Stimulated activated CD8-positive, alpha-beta memory T cell treated with anti-CD3 and anti-CD28 coated beads, Interleukin-12 subunit alpha, Interleukin-12 subunit beta, amount 100 ng/mL, for 1 hour (primary cell): ENCODE measurements around the gene STXBP5L.
"Not testable (repeated sequence)": the region's sequence is repeated elsewhere in the genome, so short reads cannot be mapped to it uniquely, and the experiment has no call there.

Experiments used
- DNase-seq: peaks from one replicate; pipeline ENCODE4 v3.0.0-alpha.2; 2020; ENCODE audit warnings: low read depth

STXBP5L gene

DNA sequence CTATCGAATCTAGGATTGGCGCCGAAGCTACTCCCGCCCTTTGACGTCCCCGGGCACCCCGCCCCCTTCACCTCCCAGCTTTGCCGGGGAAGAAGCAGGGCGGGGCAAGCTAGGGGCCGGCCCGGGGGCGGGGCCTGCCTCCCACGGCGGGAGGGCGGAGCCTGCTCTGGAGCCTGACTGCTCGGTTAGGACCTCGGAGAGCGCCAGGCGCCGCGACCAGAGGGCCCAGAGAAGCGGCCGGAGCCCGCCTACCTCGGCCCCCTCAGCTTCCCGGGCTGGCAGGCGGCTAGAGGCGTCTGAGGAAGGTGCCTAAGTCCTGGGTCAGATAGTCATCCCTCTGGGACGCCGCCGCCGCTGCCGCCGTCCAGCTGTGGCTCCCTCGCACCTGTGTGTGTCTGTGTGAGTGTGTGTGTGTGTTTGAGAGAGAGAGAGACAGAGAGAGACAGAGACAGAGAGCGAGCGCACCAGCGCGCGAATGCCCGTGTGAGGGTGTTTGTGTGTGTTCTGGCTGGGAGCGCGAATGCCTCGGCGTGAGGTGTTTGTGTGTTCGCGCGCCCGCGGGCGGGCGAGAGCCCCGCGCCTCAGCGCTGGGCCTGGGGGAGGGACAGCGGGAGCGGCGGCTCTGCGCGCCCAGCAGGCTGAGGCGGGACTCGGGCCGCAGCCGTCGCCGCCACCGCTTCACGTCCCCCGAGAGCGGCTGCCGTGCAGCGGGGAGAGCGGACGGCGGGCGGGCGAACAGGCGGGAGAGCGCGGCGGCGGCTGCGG, at the start of gene STXBP5L:
TSS of gene STXBP5L (plus strand) at position 176 of the 765 bp plus-strand sequence. CDS start 1,374 bp downstream, outside the sequence.
- DNase-seq, result no peak

GRCh38 chr3:120858521-120858920, 49.5 kb upstream of the STXBP5L start:
- no peak for DNase-seq

- no peak for DNase-seq
These were observed 43.5 kb upstream of the STXBP5L start for GRCh38 chr3:120864541-120864940.

GRCh38 chr3:120875507-120875906, 32.5 kb upstream of the STXBP5L start:
- no peak for DNase-seq

GRCh38 chr3:120875989-120876388, 32.0 kb upstream of the STXBP5L start:
- no peak for DNase-seq

DNA sequence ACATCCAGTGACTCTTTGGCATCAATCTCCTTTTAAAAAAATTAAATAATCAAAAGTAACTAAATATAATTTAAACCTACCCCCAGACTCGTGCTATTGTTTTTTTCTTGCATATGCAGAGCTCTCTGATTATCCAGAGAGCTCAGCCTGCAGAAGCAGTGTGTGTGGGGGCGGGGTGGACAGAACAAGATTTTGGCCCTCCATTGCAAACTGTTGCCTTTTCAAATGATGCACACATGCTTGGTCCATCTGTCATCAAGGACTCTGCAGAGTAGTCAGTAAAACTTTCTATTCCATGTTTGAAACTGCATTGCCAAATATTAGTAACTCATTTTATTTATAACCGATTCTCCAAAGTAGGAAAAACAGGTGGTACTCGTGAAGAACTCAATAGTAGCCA, 28.6 kb upstream of the STXBP5L start:
- no peak for DNase-seq

- DNase-seq, result no peak
These were observed 15.1 kb upstream of the STXBP5L start for GRCh38 chr3:120892921-120893320.

DNA sequence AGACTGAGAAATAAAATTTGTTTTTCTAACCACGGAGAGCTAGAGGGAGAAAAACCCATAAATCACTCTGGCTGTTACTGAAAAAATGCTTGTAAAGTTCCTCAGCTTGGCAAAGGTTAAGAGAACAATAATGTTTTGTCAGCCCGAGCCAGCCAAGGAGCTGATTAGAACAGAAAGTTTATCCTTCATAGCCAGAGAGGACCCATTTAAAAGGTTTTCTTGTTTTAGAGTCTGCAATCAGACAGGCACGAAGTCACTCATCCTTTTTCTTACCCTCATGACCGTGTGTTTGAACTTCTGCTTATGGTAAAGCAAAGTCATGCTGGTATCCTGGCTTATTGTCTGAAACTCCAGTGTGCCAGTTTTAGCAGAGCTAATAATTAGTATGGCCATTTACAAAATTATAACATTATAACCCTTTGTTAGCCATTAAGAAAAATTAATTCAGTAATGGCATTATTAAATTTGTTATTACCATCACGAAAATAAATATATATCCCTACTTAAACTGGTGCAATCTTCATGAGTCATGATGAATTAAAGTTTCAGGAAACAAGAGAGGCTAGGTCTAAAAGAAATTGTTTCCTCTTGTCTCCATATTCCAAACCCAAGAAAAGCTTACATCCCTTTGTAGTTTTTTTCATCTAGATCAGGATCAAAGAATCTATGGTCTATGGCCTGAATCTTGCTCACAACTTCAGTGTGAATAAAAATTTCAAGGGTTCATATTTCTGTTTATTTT, 13.5 kb upstream of the STXBP5L start:
- no peak for DNase-seq

DNA sequence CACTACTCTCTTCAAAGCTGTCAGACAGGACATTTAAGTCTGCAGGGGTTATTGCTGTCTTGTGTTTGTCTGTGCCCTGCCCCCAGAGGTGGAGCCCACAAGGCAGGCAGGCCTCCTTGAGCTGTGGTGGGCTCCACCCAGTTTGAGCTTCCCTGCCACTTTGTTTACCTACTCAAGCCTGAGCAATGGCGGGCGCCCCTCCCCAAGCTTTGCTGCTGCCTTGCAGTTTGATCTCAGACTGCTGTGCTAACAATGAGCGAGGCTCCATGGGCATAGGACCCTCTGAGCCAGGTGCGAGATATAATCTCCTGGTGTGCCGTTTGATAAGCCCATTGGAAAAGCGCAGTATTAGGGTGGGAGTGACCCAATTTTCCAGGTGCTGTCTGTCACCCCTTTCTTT, 6.3 kb upstream of the STXBP5L start:
- DNase-seq, result not testable (repeated sequence)

- no peak for DNase-seq
These were observed 4.8 kb upstream of the STXBP5L start for GRCh38 chr3:120903221-120903620.

- DNase-seq, result no peak
These were observed 361 bp upstream of the STXBP5L start for GRCh38 chr3:120907659-120908029.

DNA sequence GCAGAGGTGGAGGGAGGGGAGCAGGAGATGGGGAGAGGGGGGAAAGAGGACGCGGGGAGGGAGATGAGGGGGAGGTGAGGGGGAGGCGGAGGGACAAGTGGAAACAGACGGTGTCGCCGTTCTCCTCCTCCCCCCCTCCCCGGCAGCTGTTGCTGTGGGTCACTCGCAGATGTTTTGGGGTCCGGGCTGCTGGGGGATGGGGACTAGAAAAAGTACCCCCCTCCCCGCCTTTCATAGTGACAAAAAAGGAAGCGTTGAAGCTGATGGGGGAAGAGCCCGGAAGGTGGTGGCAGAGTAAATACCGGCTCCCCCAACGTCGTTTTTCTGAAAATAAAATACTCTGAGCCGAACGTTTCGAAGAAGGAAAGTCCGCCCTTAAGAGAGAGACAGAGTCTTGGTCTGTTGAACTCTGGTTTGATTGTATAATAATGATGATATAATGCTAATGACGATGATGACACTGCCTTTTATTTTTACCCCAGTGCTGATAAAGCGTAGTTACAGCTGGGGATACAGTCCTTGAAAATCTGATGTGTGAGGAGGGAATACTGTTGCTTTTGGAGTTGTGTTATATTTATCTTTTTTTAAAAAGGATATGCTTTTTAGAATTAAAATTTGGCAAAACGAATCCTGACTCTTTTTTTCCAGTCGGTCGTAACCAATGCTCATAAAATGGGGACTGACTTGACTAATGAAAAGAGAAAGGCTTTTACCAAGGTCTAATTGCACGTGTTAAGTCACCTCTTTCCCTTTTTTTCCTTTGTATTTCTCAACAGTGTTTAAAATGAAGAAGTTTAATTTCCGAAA, 993 bp downstream of the STXBP5L start:
- DNase-seq, result no peak

DNA sequence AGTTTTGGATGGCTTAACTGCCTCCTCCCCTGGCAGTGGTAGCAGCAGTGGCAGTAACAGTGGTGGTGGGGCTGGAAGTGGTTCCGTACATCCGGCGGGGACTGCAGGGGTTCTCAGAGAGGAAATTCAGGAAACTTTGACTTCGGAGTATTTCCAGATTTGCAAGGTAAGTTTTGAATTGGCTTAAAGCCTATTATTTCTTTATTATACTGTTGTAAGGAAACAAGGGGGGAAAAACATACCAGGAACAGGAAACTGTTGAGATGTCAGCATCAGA, 1.5 kb downstream of the STXBP5L start:
- DNase-seq, result no peak

GRCh38 chr3:120926146-120926545, 18.1 kb downstream of the STXBP5L start:
- no peak for DNase-seq

GRCh38 chr3:120928991-120929390, 21.0 kb downstream of the STXBP5L start:
- DNase-seq, result no peak

GRCh38 chr3:120931593-120931992, 23.6 kb downstream of the STXBP5L start:
- DNase-seq, result no peak

DNA sequence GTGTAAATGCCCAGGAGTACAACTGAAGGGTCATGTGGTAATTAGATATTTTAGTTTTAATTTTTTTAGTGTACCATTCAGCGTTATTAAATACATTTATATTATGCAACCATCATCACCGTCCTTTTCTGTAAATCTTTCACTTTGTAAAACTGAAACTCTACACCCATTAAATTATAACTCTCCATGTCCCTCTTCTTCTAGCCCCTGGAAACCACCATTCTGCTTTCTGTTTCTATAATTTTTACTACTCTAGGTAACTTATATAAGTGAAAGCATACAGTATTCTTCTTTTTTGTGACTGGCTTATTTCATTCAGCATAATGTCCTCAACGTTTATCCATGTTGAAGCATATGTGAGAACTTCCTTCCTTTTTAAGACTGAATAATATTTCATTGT, 48.1 kb downstream of the STXBP5L start:
- DNase-seq, result no peak

DNA sequence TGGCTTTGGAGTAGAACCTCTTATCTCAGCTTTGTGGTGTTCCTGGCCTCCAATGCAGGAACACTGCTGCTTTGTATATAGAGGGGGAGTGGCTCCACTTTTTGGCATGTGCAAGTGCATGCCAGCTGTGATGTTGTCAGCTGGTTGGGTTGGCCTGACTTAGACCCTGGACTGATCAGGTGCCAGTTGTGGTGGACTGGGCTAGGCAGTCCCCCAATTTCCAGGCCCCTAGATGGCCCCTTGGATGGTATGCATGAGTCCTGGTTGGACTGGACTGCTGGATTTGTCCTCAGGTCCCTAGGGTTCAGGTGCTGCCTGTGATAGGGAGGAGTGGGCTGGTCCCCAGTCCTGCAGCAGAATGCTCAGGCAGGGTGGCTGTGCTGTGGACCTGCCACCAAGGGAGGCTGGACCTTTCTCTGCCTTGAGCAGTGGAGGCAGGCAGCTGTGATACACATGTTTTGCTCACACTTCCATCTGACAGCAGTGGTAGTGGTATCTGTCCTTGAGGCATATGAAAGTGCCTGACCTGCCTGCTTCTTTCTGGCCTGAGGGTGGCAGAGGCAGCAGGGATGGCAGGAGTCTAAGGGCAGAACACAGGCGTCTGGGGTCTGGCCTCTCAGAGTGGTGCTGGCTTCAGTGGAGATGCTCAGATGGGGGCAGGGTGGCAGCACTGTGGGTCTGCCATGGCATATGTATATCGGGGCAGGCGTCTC, 74.8 kb downstream of the STXBP5L start:
- no peak for DNase-seq

DNA sequence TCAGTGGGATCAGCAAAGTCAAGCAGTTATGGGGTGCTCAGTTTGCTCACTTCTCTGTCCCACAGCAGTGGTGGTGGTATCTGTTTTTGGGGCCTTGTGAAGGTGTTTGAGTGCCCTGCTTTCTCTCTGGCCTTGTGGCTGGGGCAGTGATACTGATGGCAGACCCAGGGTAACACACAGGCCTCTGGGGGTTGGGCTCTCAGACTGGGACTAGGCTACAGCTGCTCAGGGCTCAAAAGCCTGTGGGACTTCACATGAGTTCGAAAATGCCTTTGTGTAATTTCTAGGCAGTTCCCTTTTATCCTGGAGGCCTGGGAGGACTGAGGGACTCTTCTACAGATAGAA, 75.3 kb downstream of the STXBP5L start:
- DNase-seq, result no peak

- no peak for DNase-seq
These were observed 75.8 kb downstream of the STXBP5L start for GRCh38 chr3:120983841-120984240.

- no peak for DNase-seq
These were observed 77.2 kb downstream of the STXBP5L start for GRCh38 chr3:120985242-120985641.

- DNase-seq, result no peak
These were observed 81.0 kb downstream of the STXBP5L start for GRCh38 chr3:120988994-120989393.
